Measurements from ENCODE around the gene TAS2R16.
"Not testable (repeated sequence)": the region's sequence is repeated elsewhere in the genome, so short reads cannot be mapped to it uniquely, and the experiment has no call there.

TAS2R16 gene

DNA sequence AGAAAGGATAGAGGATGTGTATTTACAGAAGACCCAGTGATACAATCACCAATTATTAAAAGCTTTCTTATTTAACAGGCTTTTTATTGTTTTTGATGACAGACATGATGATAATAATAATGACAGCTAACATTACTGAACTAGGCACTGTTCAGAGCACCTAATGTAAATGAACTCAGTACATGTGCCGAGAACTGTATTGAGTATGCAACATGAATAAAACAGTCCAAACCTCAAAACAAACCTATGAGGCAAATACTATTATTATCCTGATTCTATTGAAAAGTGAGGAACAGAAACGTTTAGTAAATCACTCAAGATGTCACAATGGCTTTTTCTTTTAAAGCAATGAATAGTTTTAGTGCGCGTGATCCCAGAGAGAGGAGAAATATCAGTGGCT lies 27.1 kb downstream of the TAS2R16 start:
- Histone ChIP-seq H4K20me1 (ENCODE audit: control insufficient read depth, insufficient read depth, low read depth, low read length) (no peaks in the 10 kb centered on the region), H3K4me2 (ENCODE audit: low read length) (no peak overlapping the region), H3K27ac (ENCODE audit: low read depth, low read length) (no peak overlapping the region), H3F3A (ENCODE audit: control insufficient read depth, insufficient read depth) (no peaks in the 10 kb centered on the region), H3K9me3 (ENCODE audit: control insufficient read depth, insufficient read depth, low read length) (no peaks in the 10 kb centered on the region), H3K9me2 (replicated peaks; ENCODE audit: control insufficient read depth, low read length) (no peaks in the 10 kb centered on the region), H3K36me3 (ENCODE audit: control insufficient read depth, low read length) (no peaks in the 10 kb centered on the region), H3K79me2 (ENCODE audit: control insufficient read depth, low read length) (no peaks in the 10 kb centered on the region), H3K4me1 (ENCODE audit: control insufficient read depth, low read length) (no peaks in the 10 kb centered on the region), H3K4me3 (ENCODE audit: low read length) (no peak overlapping the region), H3K27me3 (ENCODE audit: control insufficient read depth, low read length) (no peaks in the 10 kb centered on the region)
- TF ChIP-seq, protein P1, sequence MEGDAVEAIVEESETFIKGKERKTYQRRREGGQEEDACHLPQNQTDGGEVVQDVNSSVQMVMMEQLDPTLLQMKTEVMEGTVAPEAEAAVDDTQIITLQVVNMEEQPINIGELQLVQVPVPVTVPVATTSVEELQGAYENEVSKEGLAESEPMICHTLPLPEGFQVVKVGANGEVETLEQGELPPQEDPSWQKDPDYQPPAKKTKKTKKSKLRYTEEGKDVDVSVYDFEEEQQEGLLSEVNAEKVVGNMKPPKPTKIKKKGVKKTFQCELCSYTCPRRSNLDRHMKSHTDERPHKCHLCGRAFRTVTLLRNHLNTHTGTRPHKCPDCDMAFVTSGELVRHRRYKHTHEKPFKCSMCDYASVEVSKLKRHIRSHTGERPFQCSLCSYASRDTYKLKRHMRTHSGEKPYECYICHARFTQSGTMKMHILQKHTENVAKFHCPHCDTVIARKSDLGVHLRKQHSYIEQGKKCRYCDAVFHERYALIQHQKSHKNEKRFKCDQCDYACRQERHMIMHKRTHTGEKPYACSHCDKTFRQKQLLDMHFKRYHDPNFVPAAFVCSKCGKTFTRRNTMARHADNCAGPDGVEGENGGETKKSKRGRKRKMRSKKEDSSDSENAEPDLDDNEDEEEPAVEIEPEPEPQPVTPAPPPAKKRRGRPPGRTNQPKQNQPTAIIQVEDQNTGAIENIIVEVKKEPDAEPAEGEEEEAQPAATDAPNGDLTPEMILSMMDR (IDR thresholded peaks at IDR 0.05; ENCODE audit: low read depth, low read length, poor library complexity, severe bottlenecking): no peak
- TF ChIP-seq EZH2phosphoT487 (IDR thresholded peaks at IDR 0.05; ENCODE audit: borderline replicate concordance, low read length): no peak

DNA sequence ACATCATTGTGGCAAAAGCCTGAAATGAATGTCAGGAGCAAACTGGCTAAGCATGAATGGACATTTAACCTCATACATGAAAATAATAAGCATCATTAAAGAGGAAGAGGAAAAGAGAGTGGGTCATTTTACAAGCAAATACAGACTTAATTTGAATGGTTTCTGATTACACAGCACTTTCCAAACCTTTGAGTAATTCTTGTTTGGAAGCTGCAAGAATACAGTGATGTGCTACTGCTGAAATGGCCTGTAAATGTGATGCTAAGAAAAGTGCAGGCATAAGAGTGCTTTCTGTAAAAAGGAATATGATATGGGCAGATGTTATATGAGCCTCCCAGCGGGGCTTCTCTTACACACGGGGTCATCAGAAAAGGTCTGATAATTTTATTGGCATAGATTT lies 30.2 kb downstream of the TAS2R16 start:
- no peaks in the 10 kb centered on the region for H3F3A ChIP-seq (ENCODE audit: control insufficient read depth, insufficient read depth)
- no peaks in the 10 kb centered on the region for H3K9me2 ChIP-seq (replicated peaks; ENCODE audit: control insufficient read depth, low read length)
- no peaks in the 10 kb centered on the region for H3K36me3 ChIP-seq (ENCODE audit: control insufficient read depth, low read length)
- H3K27me3 ChIP-seq (ENCODE audit: control insufficient read depth, low read length): no peaks in the 10 kb centered on the region
- no peak overlapping the region for H3K4me2 ChIP-seq (ENCODE audit: low read length)
- no peaks in the 10 kb centered on the region for H3K79me2 ChIP-seq (ENCODE audit: control insufficient read depth, low read length)
- TF ChIP-seq, protein P1 (IDR thresholded peaks at IDR 0.05; ENCODE audit: low read depth, low read length, poor library complexity, severe bottlenecking): no peak
- TF ChIP-seq EZH2phosphoT487 (IDR thresholded peaks at IDR 0.05; ENCODE audit: borderline replicate concordance, low read length): no peak
- H3K9me3 ChIP-seq (ENCODE audit: control insufficient read depth, insufficient read depth, low read length): no peaks in the 10 kb centered on the region
- no peak overlapping the region for H3K27ac ChIP-seq (ENCODE audit: low read depth, low read length)
- H3K4me1 ChIP-seq (ENCODE audit: control insufficient read depth, low read length): no peaks in the 10 kb centered on the region
- H4K20me1 ChIP-seq (ENCODE audit: control insufficient read depth, insufficient read depth, low read depth, low read length): no peaks in the 10 kb centered on the region
- H3K4me3 ChIP-seq (ENCODE audit: low read length): no peak overlapping the region

DNA sequence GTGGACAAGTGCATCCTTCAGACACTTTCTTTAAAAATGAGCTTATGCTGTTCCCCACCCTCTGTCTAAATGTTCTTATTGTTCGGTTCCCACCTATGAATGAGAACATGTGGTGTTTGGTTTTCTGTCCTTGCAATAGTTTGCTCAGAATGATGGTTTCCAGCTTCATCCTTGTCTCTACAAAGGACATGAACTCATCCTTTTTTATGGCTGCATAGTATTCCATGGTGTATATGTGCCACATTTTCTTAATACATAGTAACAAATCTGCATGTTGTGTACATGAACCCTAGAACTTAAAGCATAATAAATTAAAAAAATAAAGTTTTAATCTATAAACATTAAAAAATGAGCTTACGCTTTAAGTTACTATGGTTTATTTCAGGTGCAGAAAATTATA lies 41.8 kb downstream of the TAS2R16 start:
- not testable (repeated sequence) for H3K27me3 ChIP-seq (ENCODE audit: control insufficient read depth, low read length); H3K4me1 ChIP-seq (ENCODE audit: control insufficient read depth, low read length); H3K9me3 ChIP-seq (ENCODE audit: control insufficient read depth, insufficient read depth, low read length); H3K36me3 ChIP-seq (ENCODE audit: control insufficient read depth, low read length); H3K4me2 ChIP-seq (ENCODE audit: low read length); H4K20me1 ChIP-seq (ENCODE audit: control insufficient read depth, insufficient read depth, low read depth, low read length); H3K4me3 ChIP-seq (ENCODE audit: low read length); H3F3A ChIP-seq (ENCODE audit: control insufficient read depth, insufficient read depth); H3K9me2 ChIP-seq (replicated peaks; ENCODE audit: control insufficient read depth, low read length); H3K79me2 ChIP-seq (ENCODE audit: control insufficient read depth, low read length); H3K27ac ChIP-seq (ENCODE audit: low read depth, low read length)

DNA sequence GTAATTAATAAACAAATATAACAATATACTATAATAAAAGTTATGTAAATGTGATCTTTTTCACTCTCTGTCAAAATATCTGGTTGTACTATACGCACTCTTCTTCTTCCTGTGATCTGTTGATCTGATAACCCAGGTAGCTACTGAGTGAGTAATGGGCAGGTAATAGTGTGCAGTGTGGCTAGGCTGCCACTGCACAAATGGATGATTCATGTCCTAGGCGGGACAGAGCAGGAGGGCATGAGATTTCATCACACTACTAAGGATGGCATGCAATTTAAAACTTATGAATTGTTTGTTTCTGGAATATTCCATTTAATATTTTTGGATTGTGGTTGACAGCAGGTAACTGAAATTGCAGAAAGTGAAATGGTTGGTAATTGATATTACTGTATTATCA lies 44.5 kb downstream of the TAS2R16 start:
- no peaks in the 10 kb centered on the region for H4K20me1 ChIP-seq (ENCODE audit: control insufficient read depth, insufficient read depth, low read depth, low read length)
- no peaks in the 10 kb centered on the region for H3K9me2 ChIP-seq (replicated peaks; ENCODE audit: control insufficient read depth, low read length)
- no peaks in the 10 kb centered on the region for H3K4me1 ChIP-seq (ENCODE audit: control insufficient read depth, low read length)
- H3K36me3 ChIP-seq (ENCODE audit: control insufficient read depth, low read length): no peaks in the 10 kb centered on the region
- no peaks in the 10 kb centered on the region for H3F3A ChIP-seq (ENCODE audit: control insufficient read depth, insufficient read depth)
- no peak overlapping the region for H3K27ac ChIP-seq (ENCODE audit: low read depth, low read length)
- H3K4me3 ChIP-seq (ENCODE audit: low read length): no peak overlapping the region
- no peak for TF ChIP-seq EZH2phosphoT487 (IDR thresholded peaks at IDR 0.05; ENCODE audit: borderline replicate concordance, low read length)
- TF ChIP-seq, protein P1 (IDR thresholded peaks at IDR 0.05; ENCODE audit: low read depth, low read length, poor library complexity, severe bottlenecking): no peak
- H3K27me3 ChIP-seq (ENCODE audit: control insufficient read depth, low read length): no peaks in the 10 kb centered on the region
- no peaks in the 10 kb centered on the region for H3K79me2 ChIP-seq (ENCODE audit: control insufficient read depth, low read length)
- no peaks in the 10 kb centered on the region for H3K9me3 ChIP-seq (ENCODE audit: control insufficient read depth, insufficient read depth, low read length)
- H3K4me2 ChIP-seq (ENCODE audit: low read length): no peak overlapping the region
